ENCODE data around the gene ZNF664.

Gene ZNF664

GRCh38 chr12:124037331-124037730 is 64.3 kb downstream of the ZNF664 start:
- DNase-seq, result no peak

- DNase-seq, result no peak
Measured at GRCh38 chr12:124039276-124039675, 66.3 kb downstream of the ZNF664 start.

GRCh38 chr12:124040291-124040690 is 67.3 kb downstream of the ZNF664 start:
- no peak for DNase-seq

GRCh38 chr12:124040737-124041136 is 67.7 kb downstream of the ZNF664 start:
- no peak for DNase-seq

- DNase-seq, result no peak
Measured at GRCh38 chr12:124041907-124042306, 68.9 kb downstream of the ZNF664 start.

GRCh38 chr12:124044021-124044420 is 71.0 kb downstream of the ZNF664 start:
- no peak for DNase-seq

GRCh38 chr12:124044809-124045321 is 71.8 kb downstream of the ZNF664 start:
- peak; percentile 40 for DNase-seq

GRCh38 chr12:124045671-124046455 is 72.8 kb downstream of the ZNF664 start:
- DNase-seq, result no peak

- DNase-seq, result no peak
Measured at GRCh38 chr12:124046456-124046740, 73.4 kb downstream of the ZNF664 start.

- no peak for DNase-seq
Measured at GRCh38 chr12:124047045-124047566, 74.1 kb downstream of the ZNF664 start.

- DNase-seq, result no peak
Measured at GRCh38 chr12:124049451-124050094, 76.6 kb downstream of the ZNF664 start.

- no peak for DNase-seq
Measured at GRCh38 chr12:124053851-124054250, 80.8 kb downstream of the ZNF664 start.

- DNase-seq, result no peak
Measured at GRCh38 chr12:124055066-124055465, 82.1 kb downstream of the ZNF664 start.

GRCh38 chr12:124057691-124058090 is 84.7 kb downstream of the ZNF664 start:
- DNase-seq, result no peak

- DNase-seq, result no peak
Measured at GRCh38 chr12:124059752-124060151, 86.7 kb downstream of the ZNF664 start.

Data from CD4-positive, alpha-beta T cell treated with Interleukin-17A for 4 hours (primary cell).